B cell (primary cell): ENCODE results near the gene PMVK. TPM values are rescaled to one million over a fixed set of nuclear protein-coding genes. Genes with fewer than 3 reads are reported as not detected.

Experiments used
- ATAC-seq: fragments of 200-7000 bp; cut with Tn5 transposase; one replicate; pipeline ENCODE4 v1.10.0; 2021; ENCODE audit warnings: low read depth, mild to moderate bottlenecking, moderate number of reproducible peaks, moderate library complexity
- CTCF ChIA-PET: fragments of 350-600 bp; sonication (Branson Sonifier 250); formaldehyde crosslinking; loops from one replicate; lab custom pipeline; 2021; ENCODE audit warnings: antibody characterized with exemption, inconsistent platforms; lab: Charles Lee
- POLR2A ChIA-PET: fragments of 350-600 bp; sonication (Branson Sonifier 250); formaldehyde crosslinking; loops from one replicate; lab custom pipeline; 2021; ENCODE audit warnings: antibody characterized with exemption; lab: Charles Lee
- DNase-seq: peaks from one replicate; pipeline ENCODE4 v3.0.0; 2013
- H2AFZ ChIP-seq: 2 replicates; pipeline ENCODE4 v1.6.1; 2012; ENCODE audit warnings: mild to moderate bottlenecking, low read depth, low read length; ENCODE audit not compliant: insufficient read depth, poor library complexity, severe bottlenecking
- H3K27ac ChIP-seq, 2 donors: 1 replicate in 1 of 2; 2 replicates in 1 of 2; pipeline ENCODE4 v1.5.1; 2012 to 2013; ENCODE audit warnings: low read length in 2 of 2, mild to moderate bottlenecking in 2 of 2, moderate library complexity in 1 of 2
- H3K27me3 ChIP-seq, 4 experiments: fragments of 200-600 bp in 1 of 4; sonication (generic) in 1 of 4; replicated peaks in 1 of 4; 1 replicate in 2 of 4; 2 replicates in 2 of 4; pipeline versions ENCODE4 v1.6.1 to v1.7.0; 2013 to 2016; ENCODE audit warnings: low read length in 3 of 4, mild to moderate bottlenecking in 2 of 4, mixed read lengths in 1 of 4, moderate library complexity in 1 of 4; ENCODE audit not compliant: insufficient read depth in 4 of 4, control insufficient read depth in 3 of 4; ENCODE audit errors: control extremely low read depth in 1 of 4
- H3K36me3 ChIP-seq, 2 experiments: replicated peaks in 1 of 2; 1 replicate in 1 of 2; 2 replicates in 1 of 2; pipeline versions ENCODE4 v1.6.1 to v1.7.1; 2013; ENCODE audit warnings: low read length in 1 of 2; ENCODE audit not compliant: insufficient read depth in 2 of 2, control insufficient read depth in 1 of 2; ENCODE audit errors: control extremely low read depth in 1 of 2, extremely low read depth in 1 of 2
- H3K4me1 ChIP-seq, 2 donors: fragments of 200-600 bp in 1 of 2; sonication (generic) in 1 of 2; 1 replicate in 1 of 2; 2 replicates in 1 of 2; pipeline versions ENCODE4 v1.5.1 to v1.6.1; 2013 to 2017; ENCODE audit warnings: low read length in 2 of 2; ENCODE audit not compliant: control insufficient read depth in 2 of 2, insufficient read depth in 2 of 2
- H3K4me2 ChIP-seq: replicated peaks from 2 replicates; pipeline ENCODE3; 2012; ENCODE audit warnings: mild to moderate bottlenecking, low read depth, low read length; ENCODE audit not compliant: poor library complexity, severe bottlenecking
- H3K4me3 ChIP-seq, 5 experiments: fragments of 200-600 bp in 1 of 5; sonication (generic) in 1 of 5; 1 replicate in 3 of 5; 2 replicates in 2 of 5; pipeline versions ENCODE4 v1.5.1 to v1.7.0; 2011 to 2016; ENCODE audit warnings: low read length in 4 of 5, mild to moderate bottlenecking in 4 of 5, low read depth in 2 of 5, control low read depth in 1 of 5, moderate library complexity in 1 of 5; ENCODE audit not compliant: insufficient read depth in 1 of 5; ENCODE audit errors: control extremely low read depth in 1 of 5, extremely low read depth in 1 of 5
- H3K79me2 ChIP-seq: fragments of 200-600 bp; sonication (generic); one replicate; pipeline ENCODE4 v1.6.0; 2016; ENCODE audit warnings: low read length; ENCODE audit not compliant: control insufficient read depth, insufficient read depth
- H3K9ac ChIP-seq: fragments of 200-600 bp; sonication (generic); 2 replicates; pipeline ENCODE4 v1.6.1; 2017; ENCODE audit warnings: mild to moderate bottlenecking, low read length, moderate library complexity
- H3K9me3 ChIP-seq, 3 donors: one replicate each; pipeline versions ENCODE4 v1.6.1 to v1.7.1; 2013; ENCODE audit warnings: low read length in 2 of 3; ENCODE audit not compliant: control insufficient read depth in 2 of 3, insufficient read depth in 1 of 3; ENCODE audit errors: control extremely low read depth in 1 of 3
- H4K20me1 ChIP-seq: 2 replicates; pipeline ENCODE4 v1.6.0; 2012; ENCODE audit warnings: mild to moderate bottlenecking, low read length; ENCODE audit not compliant: insufficient read depth, control insufficient read depth, poor library complexity, severe bottlenecking
- H3K27ac Mint-ChIP-seq: one replicate; pipeline ENCODE4 v1.8.0; 2021; ENCODE audit warnings: mixed read lengths
- H3K27me3 Mint-ChIP-seq: one replicate; pipeline ENCODE4 v1.8.0; 2021; ENCODE audit warnings: mixed read lengths
- H3K4me1 Mint-ChIP-seq: one replicate; pipeline ENCODE4 v1.8.0; 2021; ENCODE audit warnings: mixed read lengths
- H3K4me3 Mint-ChIP-seq: one replicate; pipeline ENCODE4 v1.8.0; 2021; ENCODE audit warnings: mixed read lengths
- H3K9me3 Mint-ChIP-seq: one replicate; pipeline ENCODE4 v1.8.0; 2022; ENCODE audit warnings: mixed read lengths; ENCODE audit not compliant: insufficient read depth
- CTCF ChIP-seq: fragments of 200-600 bp; IDR thresholded peaks from one replicate; pipeline ENCODE4 v1.8.0; 2022; ENCODE audit warnings: antibody characterized with exemption, mild to moderate bottlenecking
- EZH2 ChIP-seq: IDR thresholded peaks from 2 replicates; pipeline ENCODE4 v1.6.1; 2012; ENCODE audit warnings: borderline replicate concordance, low read depth, mild to moderate bottlenecking, moderate library complexity, low read length; ENCODE audit not compliant: insufficient read depth, poor library complexity, severe bottlenecking
- WGBS: methylation state at CpG from one replicate; pipeline ENCODE4 v1.1.5; 2013; ENCODE audit warnings: missing lambda C conversion rate; ENCODE audit not compliant: insufficient coverage; 5-methylcytosine and 5-hydroxymethylcytosine counted together
- intact Hi-C: fragments of 100-400 bp; cut with micrococcal nuclease; formaldehyde crosslinking; loops from one replicate; pipeline ENCODE4 v1.10.0; 2022
- polyA plus RNA-seq: library from polyadenylated mRNA; depleted of rRNA; stranded (reverse); fragments of >200 nt; gene quantifications from 2 replicates; pipeline ENCODE4 v1.2.3, GENCODE V29; 2012
- total RNA-seq, 2 donors: library from RNA; stranded (reverse); fragments of 120-200 nt in 1 of 2; gene quantifications; 1 replicate in 1 of 2; 2 replicates in 1 of 2; pipeline versions ENCODE4 v1.2.3 to v1.2.4, GENCODE V29; 2013 to 2022

The PMVK gene
- total and polyA plus RNA-seq, 2 donors (not counting 1 experiment from before 2014, with no cell fraction given) = 15.0 to 15.4 TPM

GRCh38 chr1:154955718-154956543 lies 19.4 kb upstream of the PMVK start, which contains the start of gene PBXIP1:
Gene PBXIP1 (minus strand): TSS chr1:154956099. CDS start chr1:154953721, 2,378 bp downstream.
- ATAC-seq = peak; percentile 68
- H3K36me3 ChIP-seq = peaks cover 0 to 34% of the 10 kb centered on the region in 2 experiments
- peak within 1 kb of the TSS; percentile 99 for H3K27ac ChIP-seq
- no peaks in the 10 kb centered on the region for H3K9me3 Mint-ChIP-seq
- peak; percentile 94 for DNase-seq
- peak within 1 kb of the TSS; percentile 92 for H3K4me3 Mint-ChIP-seq
- TF ChIP-seq CTCF (peak; percentile 39), EZH2 (no peak)
- WGBS = 0% methylated on average over 15 of the region's 18 CpGs
- no peaks in the 10 kb centered on the region for H3K9me3 ChIP-seq
- H3K27ac Mint-ChIP-seq = peak within 1 kb of the TSS; percentile 96
- H3K9ac ChIP-seq = peak within 1 kb of the TSS; percentile 97
- peak within 1 kb of the TSS; percentile 63 for H2AFZ ChIP-seq
- intact Hi-C loops = loop anchor here (1.0 to 5.0 kb wide), 7 partner anchors 12 to 349 kb away; partner anchors contain the start of genes ADAR, CKS1B and EFNA4
- ChIA-PET POLR2A (interaction anchor here (0.8 to 3.4 kb wide), 9 partner anchors 10 to 62 kb away, joined by 3 to 26 read pairs (median 4); partner anchors contain the start of genes CKS1B, PMVK and SHC1), CTCF (interaction anchor here (0.7 to 6.1 kb wide), 20 partner anchors 11 to 396 kb away, joined by 3 to 46 read pairs (median 8); partner anchors contain the start of genes ADAM15, EFNA4, FLAD1 and PMVK)
- H4K20me1 ChIP-seq = peaks cover 70% of the 10 kb centered on the region
- H3K27me3 ChIP-seq = no peaks in the 10 kb centered on the region
- H3K4me1 Mint-ChIP-seq = peaks cover 72% of the 10 kb centered on the region
- peak within 1 kb of the TSS; percentile 85 for H3K4me2 ChIP-seq
- peaks cover 59 to 68% of the 10 kb centered on the region in 2 donors for H3K4me1 ChIP-seq
- H3K27me3 Mint-ChIP-seq = no peaks in the 10 kb centered on the region
- peak within 1 kb of the TSS; percentile 71 to 97 (median 83) for H3K4me3 ChIP-seq
- H3K79me2 ChIP-seq = peaks cover 94% of the 10 kb centered on the region
